ENCODE results near the gene DNAJB12. TPM values are rescaled to one million over a fixed set of nuclear protein-coding genes. Genes with fewer than 3 reads are reported as not detected.
"Not testable (repeated sequence)": the region's sequence is repeated elsewhere in the genome, so short reads cannot be mapped to it uniquely, and the experiment has no call there.

The DNAJB12 gene
- total RNA-seq, 1 donor from 2014 or later, result 32.1 TPM

- Mint-ChIP-seq H3K36me3 (no peaks in the 10 kb centered on the region), H3K4me3 (no peak overlapping the region), H3K27ac (peak overlapping the region; percentile 39), H3K4me1 (peaks cover 64% of the 10 kb centered on the region), H3K27me3 (ENCODE audit: low read depth) (no peaks in the 10 kb centered on the region), H3K9me3 (no peaks in the 10 kb centered on the region)
- no peak for TF ChIP-seq CTCF (IDR thresholded peaks at IDR 0.05; ENCODE audit: unreplicated experiment)
- DNase-seq (ENCODE audit: low spot score in 2 of 2, unreplicated experiment in 2 of 2), result no peak
Measured at GRCh38 chr10:72329290-72330068, 25.2 kb downstream of the DNAJB12 start.

- Mint-ChIP-seq H3K27ac (no peak overlapping the region), H3K4me1 (peaks cover 61% of the 10 kb centered on the region), H3K36me3 (no peaks in the 10 kb centered on the region), H3K27me3 (ENCODE audit: low read depth) (no peaks in the 10 kb centered on the region), H3K9me3 (no peaks in the 10 kb centered on the region), H3K4me3 (no peak overlapping the region)
- no peak for TF ChIP-seq CTCF (IDR thresholded peaks at IDR 0.05; ENCODE audit: unreplicated experiment)
- no peak for DNase-seq (ENCODE audit: low spot score in 2 of 2, unreplicated experiment in 2 of 2)
Measured at GRCh38 chr10:72328829-72329204, 25.9 kb downstream of the DNAJB12 start.

GRCh38 chr10:72328045-72328828, 26.5 kb downstream of the DNAJB12 start:
- Mint-ChIP-seq H3K4me1 (peaks cover 58% of the 10 kb centered on the region), H3K27ac (no peak overlapping the region), H3K36me3 (no peaks in the 10 kb centered on the region), H3K9me3 (no peaks in the 10 kb centered on the region), H3K4me3 (no peak overlapping the region), H3K27me3 (ENCODE audit: low read depth) (no peaks in the 10 kb centered on the region)
- TF ChIP-seq CTCF (IDR thresholded peaks at IDR 0.05; ENCODE audit: unreplicated experiment), result no peak
- peak in 1 of 2 experiments; percentile 68 for DNase-seq (ENCODE audit: low spot score in 2 of 2, unreplicated experiment in 2 of 2)

GRCh38 chr10:72326665-72327603, 27.8 kb downstream of the DNAJB12 start:
- H3K9me3 Mint-ChIP-seq; DNase-seq (ENCODE audit: low spot score in 2 of 2, unreplicated experiment in 2 of 2); H3K4me3 Mint-ChIP-seq; H3K36me3 Mint-ChIP-seq; H3K27me3 Mint-ChIP-seq (ENCODE audit: low read depth): not testable (repeated sequence)
- Mint-ChIP-seq H3K4me1 (peaks cover 54% of the 10 kb centered on the region), H3K27ac (peak overlapping the region; percentile 19)

GRCh38 chr10:72325243-72326175, 29.2 kb downstream of the DNAJB12 start:
- not testable (repeated sequence) for DNase-seq (ENCODE audit: low spot score in 2 of 2, unreplicated experiment in 2 of 2); H3K27me3 Mint-ChIP-seq (ENCODE audit: low read depth); H3K9me3 Mint-ChIP-seq; H3K36me3 Mint-ChIP-seq; H3K4me3 Mint-ChIP-seq
- peak overlapping the region; percentile 67 for H3K27ac Mint-ChIP-seq
- H3K4me1 Mint-ChIP-seq, result peaks cover 50% of the 10 kb centered on the region

Measured in mesothelial cell of epicardium (in vitro differentiated cells).